ENCODE results near the gene PTPRE.

The PTPRE gene

GRCh38 chr10:127886371-127887051 is 20.4 kb upstream of the PTPRE start:
- no peak for TF ChIP-seq POLR2AphosphoS5 (IDR thresholded peaks at IDR 0.05; ENCODE audit: low read depth, low read length)
- TF ChIP-seq REST (IDR thresholded peaks at IDR 0.05; ENCODE audit: insufficient read depth in 1 of 2, low read depth in 2 of 2, low read length in 2 of 2): no peak
- TF ChIP-seq TAF1 (IDR thresholded peaks at IDR 0.05; ENCODE audit: borderline replicate concordance, insufficient read depth, low read length): no peak
- no peak for TF ChIP-seq FOXP2 (optimal IDR thresholded peaks at IDR 0.05; ENCODE audit: borderline replicate concordance, extremely low read depth, extremely low read length, insufficient read depth)
- TF ChIP-seq SIN3A (IDR thresholded peaks at IDR 0.05; ENCODE audit: borderline replicate concordance, insufficient read depth, low read length): no peak

GRCh38 chr10:127887541-127888415 is 19.1 kb upstream of the PTPRE start:
- no peak for TF ChIP-seq FOXP2 (optimal IDR thresholded peaks at IDR 0.05; ENCODE audit: borderline replicate concordance, extremely low read depth, extremely low read length, insufficient read depth)
- no peak for TF ChIP-seq REST (IDR thresholded peaks at IDR 0.05; ENCODE audit: insufficient read depth in 1 of 2, low read depth in 2 of 2, low read length in 2 of 2)
- no peak for TF ChIP-seq TAF1 (IDR thresholded peaks at IDR 0.05; ENCODE audit: borderline replicate concordance, insufficient read depth, low read length)
- no peak for TF ChIP-seq POLR2AphosphoS5 (IDR thresholded peaks at IDR 0.05; ENCODE audit: low read depth, low read length)
- TF ChIP-seq SIN3A (IDR thresholded peaks at IDR 0.05; ENCODE audit: borderline replicate concordance, insufficient read depth, low read length): no peak

- no peak for TF ChIP-seq TAF1 (IDR thresholded peaks at IDR 0.05; ENCODE audit: borderline replicate concordance, insufficient read depth, low read length)
- TF ChIP-seq REST (IDR thresholded peaks at IDR 0.05; ENCODE audit: insufficient read depth in 1 of 2, low read depth in 2 of 2, low read length in 2 of 2): no peak
- no peak for TF ChIP-seq FOXP2 (optimal IDR thresholded peaks at IDR 0.05; ENCODE audit: borderline replicate concordance, extremely low read depth, extremely low read length, insufficient read depth)
- TF ChIP-seq POLR2AphosphoS5 (IDR thresholded peaks at IDR 0.05; ENCODE audit: low read depth, low read length): no peak
- no peak for TF ChIP-seq SIN3A (IDR thresholded peaks at IDR 0.05; ENCODE audit: borderline replicate concordance, insufficient read depth, low read length)
These were observed 18.2 kb upstream of the PTPRE start for GRCh38 chr10:127888521-127889312.

GRCh38 chr10:127889605-127890195 is 17.2 kb upstream of the PTPRE start:
- TF ChIP-seq REST (IDR thresholded peaks at IDR 0.05; ENCODE audit: insufficient read depth in 1 of 2, low read depth in 2 of 2, low read length in 2 of 2) (no peak), SIN3A (IDR thresholded peaks at IDR 0.05; ENCODE audit: borderline replicate concordance, insufficient read depth, low read length) (no peak), TAF1 (IDR thresholded peaks at IDR 0.05; ENCODE audit: borderline replicate concordance, insufficient read depth, low read length) (no peak), POLR2AphosphoS5 (IDR thresholded peaks at IDR 0.05; ENCODE audit: low read depth, low read length) (no peak), FOXP2 (optimal IDR thresholded peaks at IDR 0.05; ENCODE audit: borderline replicate concordance, extremely low read depth, extremely low read length, insufficient read depth) (no peak)

Measured in PFSK-1 (cell line).